ENCODE measurements around the gene QKI.
"Not testable (repeated sequence)": the region's sequence is repeated elsewhere in the genome, so short reads cannot be mapped to it uniquely, and the experiment has no call there.

QKI gene

DNA sequence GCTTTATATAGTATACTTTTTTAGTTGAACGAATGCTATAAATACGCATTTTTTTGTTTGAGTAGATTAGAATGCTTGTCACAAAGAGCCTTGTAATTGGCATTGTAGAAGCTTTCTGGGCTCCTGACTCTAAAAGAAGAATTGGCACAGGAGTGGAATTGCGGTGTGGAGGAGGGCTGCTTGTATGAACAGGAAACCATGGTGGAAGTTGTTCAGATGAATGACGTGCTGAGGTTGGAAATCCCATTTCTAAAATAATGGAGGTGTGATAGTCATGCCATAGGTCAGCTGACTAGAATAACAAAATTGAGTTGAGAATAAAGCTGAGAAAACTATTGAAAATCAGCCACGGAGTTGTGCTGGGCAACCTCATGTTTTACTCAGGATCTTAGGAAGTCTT is 174.9 kb downstream of the QKI start:
- Histone ChIP-seq H3K9ac (ENCODE audit: low read depth, low read length, poor library complexity, severe bottlenecking) (no peak overlapping the region), H3K4me2 (ENCODE audit: low read depth, low read length, poor library complexity, severe bottlenecking) (no peak overlapping the region), H3K4me1 (ENCODE audit: insufficient read depth, low read length, poor library complexity, severe bottlenecking) (no peaks in the 10 kb centered on the region), H3K36me3 (ENCODE audit: insufficient read depth, low read length) (no peaks in the 10 kb centered on the region), H2AFZ (ENCODE audit: low read length) (no peak overlapping the region), H3F3A (ENCODE audit: low read depth) (no peaks in the 10 kb centered on the region), H3K9me3 (ENCODE audit: insufficient read depth, low read depth, low read length) (no peaks in the 10 kb centered on the region; the same call in 1 of the 2 replicates), H3K9me2 (replicated peaks; ENCODE audit: low read depth, low read length) (no peaks in the 10 kb centered on the region), H3K27me3 (ENCODE audit: insufficient read depth, low read length, poor library complexity, severe bottlenecking) (no peaks in the 10 kb centered on the region), H3K4me3 (ENCODE audit: low read length, poor library complexity, severe bottlenecking) (no peak overlapping the region), H4K20me1 (ENCODE audit: insufficient read depth, low read length, poor library complexity, severe bottlenecking) (no peaks in the 10 kb centered on the region), H3K79me2 (ENCODE audit: insufficient read depth, low read length) (no peaks in the 10 kb centered on the region)
- TF ChIP-seq EZH2phosphoT487 (IDR thresholded peaks at IDR 0.05; ENCODE audit: borderline replicate concordance), result no peak
- TF ChIP-seq, protein P1, sequence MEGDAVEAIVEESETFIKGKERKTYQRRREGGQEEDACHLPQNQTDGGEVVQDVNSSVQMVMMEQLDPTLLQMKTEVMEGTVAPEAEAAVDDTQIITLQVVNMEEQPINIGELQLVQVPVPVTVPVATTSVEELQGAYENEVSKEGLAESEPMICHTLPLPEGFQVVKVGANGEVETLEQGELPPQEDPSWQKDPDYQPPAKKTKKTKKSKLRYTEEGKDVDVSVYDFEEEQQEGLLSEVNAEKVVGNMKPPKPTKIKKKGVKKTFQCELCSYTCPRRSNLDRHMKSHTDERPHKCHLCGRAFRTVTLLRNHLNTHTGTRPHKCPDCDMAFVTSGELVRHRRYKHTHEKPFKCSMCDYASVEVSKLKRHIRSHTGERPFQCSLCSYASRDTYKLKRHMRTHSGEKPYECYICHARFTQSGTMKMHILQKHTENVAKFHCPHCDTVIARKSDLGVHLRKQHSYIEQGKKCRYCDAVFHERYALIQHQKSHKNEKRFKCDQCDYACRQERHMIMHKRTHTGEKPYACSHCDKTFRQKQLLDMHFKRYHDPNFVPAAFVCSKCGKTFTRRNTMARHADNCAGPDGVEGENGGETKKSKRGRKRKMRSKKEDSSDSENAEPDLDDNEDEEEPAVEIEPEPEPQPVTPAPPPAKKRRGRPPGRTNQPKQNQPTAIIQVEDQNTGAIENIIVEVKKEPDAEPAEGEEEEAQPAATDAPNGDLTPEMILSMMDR (conservative IDR thresholded peaks at IDR 0.05; ENCODE audit: low read length), result no peak

DNA sequence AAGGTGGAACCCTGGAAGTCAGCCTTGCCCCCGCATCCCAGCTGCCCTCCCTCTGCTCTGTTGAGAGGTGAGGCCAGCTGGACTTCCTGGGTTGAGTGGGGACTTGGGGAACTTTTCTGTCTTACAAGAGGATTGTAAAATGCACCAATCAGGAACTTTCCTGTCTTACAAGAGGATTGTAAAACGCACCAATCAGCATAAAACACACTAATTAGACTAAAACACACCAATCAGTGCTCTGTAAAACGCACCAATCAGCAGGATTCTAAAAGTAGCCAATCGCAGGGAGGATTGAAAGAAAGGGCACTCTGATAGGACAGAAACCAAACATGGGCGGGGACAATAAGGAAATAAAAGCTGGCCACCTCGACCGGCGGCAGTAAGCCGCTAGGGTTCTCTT is 175.6 kb downstream of the QKI start:
- not testable (repeated sequence) for H2AFZ ChIP-seq (ENCODE audit: low read length); H4K20me1 ChIP-seq (ENCODE audit: insufficient read depth, low read length, poor library complexity, severe bottlenecking); H3K9me3 ChIP-seq (ENCODE audit: insufficient read depth, low read depth, low read length); H3K4me2 ChIP-seq (ENCODE audit: low read depth, low read length, poor library complexity, severe bottlenecking); H3K9me2 ChIP-seq (replicated peaks; ENCODE audit: low read depth, low read length); H3K36me3 ChIP-seq (ENCODE audit: insufficient read depth, low read length); H3K4me3 ChIP-seq (ENCODE audit: low read length, poor library complexity, severe bottlenecking); H3K4me1 ChIP-seq (ENCODE audit: insufficient read depth, low read length, poor library complexity, severe bottlenecking); H3K9ac ChIP-seq (ENCODE audit: low read depth, low read length, poor library complexity, severe bottlenecking); H3K79me2 ChIP-seq (ENCODE audit: insufficient read depth, low read length); H3F3A ChIP-seq (ENCODE audit: low read depth); H3K27me3 ChIP-seq (ENCODE audit: insufficient read depth, low read length, poor library complexity, severe bottlenecking)

DNA sequence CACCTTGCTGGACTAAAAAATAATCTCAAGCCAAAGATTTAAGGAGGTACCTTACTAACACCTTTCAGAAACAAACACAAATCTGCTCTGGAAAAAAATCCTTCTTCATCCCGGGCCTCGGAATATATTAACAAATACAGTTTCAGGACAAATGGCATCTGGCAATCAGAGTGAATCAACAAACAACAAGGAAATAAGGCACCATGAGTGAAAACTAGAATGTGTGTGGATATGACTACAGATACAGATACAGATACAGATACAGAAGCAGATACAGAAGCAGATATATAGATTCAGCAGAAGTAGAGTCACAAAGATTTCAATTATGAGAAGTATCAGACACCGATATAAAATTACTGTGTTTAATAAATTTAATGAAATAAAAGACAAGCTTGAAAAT is 178.4 kb downstream of the QKI start:
- Histone ChIP-seq H4K20me1 (ENCODE audit: insufficient read depth, low read length, poor library complexity, severe bottlenecking) (no peaks in the 10 kb centered on the region), H3K27me3 (ENCODE audit: insufficient read depth, low read length, poor library complexity, severe bottlenecking) (no peaks in the 10 kb centered on the region), H3K36me3 (ENCODE audit: insufficient read depth, low read length) (no peaks in the 10 kb centered on the region), H3K9me3 (ENCODE audit: insufficient read depth, low read depth, low read length) (no peaks in the 10 kb centered on the region; the same call in 1 of the 2 replicates), H3K4me3 (ENCODE audit: low read length, poor library complexity, severe bottlenecking) (no peak overlapping the region), H3K9me2 (replicated peaks; ENCODE audit: low read depth, low read length) (no peaks in the 10 kb centered on the region), H3K9ac (ENCODE audit: low read depth, low read length, poor library complexity, severe bottlenecking) (no peak overlapping the region), H3K79me2 (ENCODE audit: insufficient read depth, low read length) (no peaks in the 10 kb centered on the region), H3K4me1 (ENCODE audit: insufficient read depth, low read length, poor library complexity, severe bottlenecking) (no peaks in the 10 kb centered on the region), H3F3A (ENCODE audit: low read depth) (no peaks in the 10 kb centered on the region), H3K4me2 (ENCODE audit: low read depth, low read length, poor library complexity, severe bottlenecking) (no peak overlapping the region), H2AFZ (ENCODE audit: low read length) (no peak overlapping the region)
- TF ChIP-seq EZH2phosphoT487 (IDR thresholded peaks at IDR 0.05; ENCODE audit: borderline replicate concordance), result no peak
- TF ChIP-seq, protein P1 (conservative IDR thresholded peaks at IDR 0.05; ENCODE audit: low read length), result no peak

DNA sequence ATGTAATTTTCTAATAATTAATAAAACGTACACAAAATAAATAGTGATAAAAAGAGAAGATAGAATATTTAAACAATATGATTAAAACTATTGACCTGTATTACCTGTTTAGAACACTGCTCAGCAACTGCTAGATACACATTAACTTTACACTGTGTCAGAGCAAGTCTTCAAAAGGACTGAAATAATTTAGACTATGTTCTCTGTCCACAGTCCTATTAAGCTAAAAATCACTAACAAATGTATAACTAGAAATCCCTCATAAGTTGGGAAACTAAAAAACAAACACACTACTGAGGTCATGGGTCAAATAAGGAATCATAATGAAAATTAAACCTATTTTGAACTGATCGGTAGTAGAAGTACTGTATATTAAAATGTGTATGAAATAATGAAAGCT is 181.7 kb downstream of the QKI start:
- Histone ChIP-seq H3K27me3 (ENCODE audit: insufficient read depth, low read length, poor library complexity, severe bottlenecking) (no peaks in the 10 kb centered on the region), H3K9me3 (ENCODE audit: insufficient read depth, low read depth, low read length) (no peaks in the 10 kb centered on the region; the same call in 1 of the 2 replicates), H3K36me3 (ENCODE audit: insufficient read depth, low read length) (no peaks in the 10 kb centered on the region), H4K20me1 (ENCODE audit: insufficient read depth, low read length, poor library complexity, severe bottlenecking) (no peaks in the 10 kb centered on the region), H3K4me2 (ENCODE audit: low read depth, low read length, poor library complexity, severe bottlenecking) (no peak overlapping the region), H3K4me1 (ENCODE audit: insufficient read depth, low read length, poor library complexity, severe bottlenecking) (no peaks in the 10 kb centered on the region), H3K79me2 (ENCODE audit: insufficient read depth, low read length) (no peaks in the 10 kb centered on the region), H2AFZ (ENCODE audit: low read length) (no peak overlapping the region), H3K9me2 (replicated peaks; ENCODE audit: low read depth, low read length) (no peaks in the 10 kb centered on the region), H3K9ac (ENCODE audit: low read depth, low read length, poor library complexity, severe bottlenecking) (no peak overlapping the region), H3K4me3 (ENCODE audit: low read length, poor library complexity, severe bottlenecking) (no peak overlapping the region), H3F3A (ENCODE audit: low read depth) (no peaks in the 10 kb centered on the region)
- TF ChIP-seq, protein P1 (conservative IDR thresholded peaks at IDR 0.05; ENCODE audit: low read length), result no peak
- no peak for TF ChIP-seq EZH2phosphoT487 (IDR thresholded peaks at IDR 0.05; ENCODE audit: borderline replicate concordance)
